SK-N-SH (cell line): ENCODE data around the gene EGFL8.

Experiments used
- CHD2 ChIP-seq: fragments of 150-350 bp; IDR thresholded peaks from 2 replicates; pipeline ENCODE4 v1.6.1; 2018; ENCODE audit warnings: low read length; ENCODE audit not compliant: partially characterized antibody
- NFIC ChIP-seq: IDR thresholded peaks from 2 replicates; pipeline ENCODE4 v1.4.0; 2012; ENCODE audit warnings: borderline replicate concordance
- NRF1 ChIP-seq: IDR thresholded peaks from 2 replicates; pipeline ENCODE4 v1.6.1; 2012; ENCODE audit warnings: low read depth, mild to moderate bottlenecking, low read length
- POLR2AphosphoS5 ChIP-seq: IDR thresholded peaks from 2 replicates; pipeline ENCODE4 v1.6.1; 2012; ENCODE audit warnings: low read depth, low read length
- TCF12 ChIP-seq: IDR thresholded peaks from 2 replicates; pipeline ENCODE4 v1.4.0; 2012
- TF ChIP-seq, protein P1 (sequence below): fragments of 200-600 bp; sonication (generic); IDR thresholded peaks from 2 replicates; pipeline ENCODE4 v1.6.1; 2017; ENCODE audit warnings: antibody characterized with exemption, mild to moderate bottlenecking, moderate library complexity
- TF ChIP-seq, protein P2 (sequence below): IDR thresholded peaks from 2 replicates; pipeline ENCODE4 v1.4.0; 2012; ENCODE audit warnings: low read depth

DNA sequence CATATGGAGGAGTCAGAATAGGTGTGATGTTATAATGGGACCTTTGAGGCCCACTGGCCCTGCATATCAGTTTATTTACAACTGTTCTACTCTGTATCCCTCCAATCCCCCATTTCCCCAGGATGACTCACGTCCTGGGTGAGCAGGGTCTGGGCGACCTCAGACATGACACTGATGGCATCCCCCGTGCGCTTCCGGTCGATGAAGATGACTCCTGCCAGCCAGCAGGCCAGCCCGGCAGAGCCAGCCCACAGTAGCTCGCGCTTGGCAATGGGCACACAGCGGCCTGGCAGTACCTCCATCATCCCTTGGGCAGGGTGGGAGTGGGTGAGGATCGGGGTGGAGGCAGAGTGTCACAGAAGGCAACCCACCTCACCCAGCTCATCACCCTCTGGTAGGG lies 5.9 kb downstream of the EGFL8 start:
- no peak for TF ChIP-seq NFIC
- no peak for TF ChIP-seq CHD2
- TF ChIP-seq, protein P1, sequence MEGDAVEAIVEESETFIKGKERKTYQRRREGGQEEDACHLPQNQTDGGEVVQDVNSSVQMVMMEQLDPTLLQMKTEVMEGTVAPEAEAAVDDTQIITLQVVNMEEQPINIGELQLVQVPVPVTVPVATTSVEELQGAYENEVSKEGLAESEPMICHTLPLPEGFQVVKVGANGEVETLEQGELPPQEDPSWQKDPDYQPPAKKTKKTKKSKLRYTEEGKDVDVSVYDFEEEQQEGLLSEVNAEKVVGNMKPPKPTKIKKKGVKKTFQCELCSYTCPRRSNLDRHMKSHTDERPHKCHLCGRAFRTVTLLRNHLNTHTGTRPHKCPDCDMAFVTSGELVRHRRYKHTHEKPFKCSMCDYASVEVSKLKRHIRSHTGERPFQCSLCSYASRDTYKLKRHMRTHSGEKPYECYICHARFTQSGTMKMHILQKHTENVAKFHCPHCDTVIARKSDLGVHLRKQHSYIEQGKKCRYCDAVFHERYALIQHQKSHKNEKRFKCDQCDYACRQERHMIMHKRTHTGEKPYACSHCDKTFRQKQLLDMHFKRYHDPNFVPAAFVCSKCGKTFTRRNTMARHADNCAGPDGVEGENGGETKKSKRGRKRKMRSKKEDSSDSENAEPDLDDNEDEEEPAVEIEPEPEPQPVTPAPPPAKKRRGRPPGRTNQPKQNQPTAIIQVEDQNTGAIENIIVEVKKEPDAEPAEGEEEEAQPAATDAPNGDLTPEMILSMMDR = no peak
- TF ChIP-seq NRF1 = no peak
- TF ChIP-seq, protein P2, sequence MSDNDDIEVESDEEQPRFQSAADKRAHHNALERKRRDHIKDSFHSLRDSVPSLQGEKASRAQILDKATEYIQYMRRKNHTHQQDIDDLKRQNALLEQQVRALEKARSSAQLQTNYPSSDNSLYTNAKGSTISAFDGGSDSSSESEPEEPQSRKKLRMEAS = no peak
- no peak for TF ChIP-seq TCF12
- no peak for TF ChIP-seq POLR2AphosphoS5
